HCT116 (cell line): ENCODE results near the gene UTRN. TPM values are rescaled to one million over a fixed set of nuclear protein-coding genes. Genes with fewer than 3 reads are reported as not detected.

Source experiments
- ATAC-seq: fragments of 200-7000 bp; cut with Tn5 transposase; 2 replicates; pipeline ENCODE4 v1.9.1; 2020; ENCODE audit warnings: mild to moderate bottlenecking, moderate library complexity
- BruUV-seq: library from RNA; stranded (reverse); fragments of 400-500 nt; replicated peaks from 2 replicates; lab custom pipeline; 2021; lab: Mats Ljungman, UMichigan
- CTCF ChIA-PET: fragments of 300-600 bp; sonication (Branson Sonifier 250); formaldehyde crosslinking; loops from one replicate; lab custom pipeline; 2021; ENCODE audit warnings: antibody characterized with exemption; lab: Charles Lee
- POLR2A ChIA-PET: fragments of 300-600, 350-600 bp; sonication (Branson Sonifier 250); formaldehyde crosslinking; loops from one replicate; lab custom pipeline; 2021; ENCODE audit warnings: antibody characterized with exemption; lab: Charles Lee
- RAD21 ChIA-PET, 2 experiments: fragments of 300-600 bp; sonication (Branson Sonifier 250); formaldehyde crosslinking; loops; one replicate each; lab custom pipeline; 2023; ENCODE audit warnings: low total read pairs in 2 of 2; ENCODE audit not compliant: uncharacterized antibody in 2 of 2, unreplicated experiment in 2 of 2, low non-redundant PET in 1 of 2; lab: Charles Lee
- DNase-seq: peaks from one replicate; pipeline ENCODE4 v3.0.0-alpha.2; 2010; ENCODE audit warnings: low read depth, low spot score
- H2AFZ ChIP-seq: fragments of 200-600 bp; shearing (Covaris generic), sonication (generic); 2 replicates; pipeline ENCODE4 v1.6.1; 2017; ENCODE audit warnings: low read depth, mixed run types, mixed read lengths, antibody characterized with exemption, low read length; ENCODE audit not compliant: poor library complexity, severe bottlenecking
- H3K27ac ChIP-seq: 2 replicates; pipeline ENCODE4 v1.5.1; 2012; ENCODE audit warnings: low read depth, low read length
- H3K27me3 ChIP-seq: fragments of 200-600 bp; sonication (generic); 2 replicates; pipeline ENCODE4 v1.6.1; 2016; ENCODE audit warnings: mixed run types, low read length, mixed read lengths; ENCODE audit not compliant: insufficient read depth
- H3K36me3 ChIP-seq, 2 experiments: fragments of 200-500 bp in 1 of 2; fragments of 200-600 bp in 1 of 2; sonication (Bioruptor generic) in 1 of 2; sonication (generic) in 1 of 2; 2 replicates each; pipeline versions ENCODE4 v1.5.1 to v1.6.1; 2014 to 2016; ENCODE audit warnings: low read length in 2 of 2, inconsistent platforms in 1 of 2, mixed read lengths in 1 of 2, mixed run types in 1 of 2; ENCODE audit not compliant: insufficient read depth in 2 of 2, control insufficient read depth in 1 of 2
- H3K4me1 ChIP-seq, 2 experiments: fragments of 200-600 bp in 1 of 2; sonication (generic) in 1 of 2; 2 replicates each; pipeline versions ENCODE4 v1.5.1 to v1.6.1; 2012 to 2017; ENCODE audit warnings: low read length in 2 of 2, inconsistent platforms in 1 of 2, mild to moderate bottlenecking in 1 of 2, mixed read lengths in 1 of 2, mixed run types in 1 of 2, moderate library complexity in 1 of 2; ENCODE audit not compliant: insufficient read depth in 2 of 2, control insufficient read depth in 1 of 2
- H3K4me2 ChIP-seq: fragments of 200-600 bp; sonication (generic); 2 replicates; pipeline ENCODE4 v1.6.1; 2017; ENCODE audit warnings: mixed run types, low read length, mixed read lengths
- H3K4me3 ChIP-seq, 2 experiments: fragments of 200-600 bp in 1 of 2; sonication (generic) in 1 of 2; replicated peaks in 1 of 2; 2 replicates each; pipeline ENCODE4 v1.5.1; 2011 to 2016; ENCODE audit warnings: low read length in 2 of 2, control low read depth in 1 of 2, low read depth in 1 of 2, mild to moderate bottlenecking in 1 of 2, mixed read lengths in 1 of 2, mixed run types in 1 of 2
- H3K79me2 ChIP-seq: fragments of 200-600 bp; sonication (generic); 2 replicates; pipeline ENCODE4 v1.6.1; 2017; ENCODE audit warnings: mild to moderate bottlenecking, mixed run types, low read length, moderate library complexity, mixed read lengths; ENCODE audit not compliant: insufficient read depth
- H3K9ac ChIP-seq: fragments of 200-600 bp; sonication (generic); 2 replicates; pipeline ENCODE4 v1.6.1; 2016; ENCODE audit warnings: low read length, mixed read lengths
- H3K9me2 ChIP-seq: fragments of 200-600 bp; sonication (generic), shearing (Covaris generic); 2 replicates; pipeline ENCODE4 v1.6.1; 2017; ENCODE audit warnings: mixed run types, mild to moderate bottlenecking, moderate library complexity; ENCODE audit not compliant: insufficient read depth
- H3K9me3 ChIP-seq, 2 experiments: fragments of 200-500 bp in 1 of 2; fragments of 200-600 bp in 1 of 2; sonication (Bioruptor generic) in 1 of 2; sonication (generic) in 1 of 2; 2 replicates each; pipeline ENCODE4 v1.6.1; 2014 to 2017; ENCODE audit warnings: low read length in 2 of 2, mixed read lengths in 2 of 2, inconsistent platforms in 1 of 2, low read depth in 1 of 2, mild to moderate bottlenecking in 1 of 2, mixed run types in 1 of 2, moderate library complexity in 1 of 2; ENCODE audit not compliant: control insufficient read depth in 1 of 2, insufficient read depth in 1 of 2
- H4K20me1 ChIP-seq: fragments of 200-600 bp; sonication (generic), shearing (Covaris generic); 2 replicates; pipeline ENCODE4 v1.6.1; 2017; ENCODE audit warnings: mixed run types, mild to moderate bottlenecking, moderate library complexity; ENCODE audit not compliant: insufficient read depth
- CBX3 ChIP-seq: IDR thresholded peaks from 2 replicates; pipeline ENCODE4 v1.6.1; 2012; ENCODE audit warnings: low read depth
- EGR1 ChIP-seq: IDR thresholded peaks from 2 replicates; pipeline ENCODE4 v1.6.1; 2012; ENCODE audit warnings: low read depth
- EZH2 ChIP-seq: fragments of 200-600 bp; sonication (generic); IDR thresholded peaks from 2 replicates; pipeline ENCODE4 v1.6.1; 2017; ENCODE audit warnings: antibody characterized with exemption, mixed run types
- EZH2phosphoT487 ChIP-seq: fragments of 200-600 bp; IDR thresholded peaks from 2 replicates; pipeline ENCODE4 v1.6.1; 2018; ENCODE audit warnings: antibody characterized with exemption, borderline replicate concordance
- FOSL1 ChIP-seq: IDR thresholded peaks from 2 replicates; pipeline ENCODE4 v1.6.1; 2012; ENCODE audit warnings: low read depth
- JUND ChIP-seq: IDR thresholded peaks from 2 replicates; pipeline ENCODE4 v1.6.1; 2012
- POLR2A ChIP-seq: IDR thresholded peaks from 2 replicates; pipeline ENCODE4 v1.7.0; 2011; ENCODE audit warnings: borderline replicate concordance; ENCODE audit not compliant: insufficient read depth, insufficient read length; ENCODE audit errors: extremely low read depth
- RAD21 ChIP-seq: IDR thresholded peaks from 2 replicates; pipeline ENCODE4 v1.6.1; 2012; ENCODE audit warnings: low read depth, mild to moderate bottlenecking
- SIN3A ChIP-seq: IDR thresholded peaks from 2 replicates; pipeline ENCODE4 v1.6.1; 2012; ENCODE audit warnings: low read depth
- SP1 ChIP-seq: IDR thresholded peaks from 2 replicates; pipeline ENCODE4 v1.6.1; 2012; ENCODE audit warnings: low read depth
- SRF ChIP-seq: IDR thresholded peaks from 2 replicates; pipeline ENCODE4 v1.6.1; 2012; ENCODE audit warnings: low read depth
- TCF7L2 ChIP-seq: IDR thresholded peaks from 2 replicates; pipeline ENCODE4 v1.7.0; 2011; ENCODE audit warnings: borderline replicate concordance, inconsistent platforms; ENCODE audit not compliant: insufficient read depth, insufficient read length; ENCODE audit errors: extremely low read depth
- YY1 ChIP-seq: IDR thresholded peaks from 2 replicates; pipeline ENCODE4 v1.6.1; 2011; ENCODE audit warnings: low read length, low read depth, moderate library complexity, mild to moderate bottlenecking; ENCODE audit not compliant: insufficient replicate concordance; ENCODE audit errors: extremely low read depth
- ZFX ChIP-seq: fragments of 450-650 bp; IDR thresholded peaks from 2 replicates; pipeline ENCODE4 v1.6.1; 2017
- intact Hi-C: fragments of 100-400 bp; cut with micrococcal nuclease; formaldehyde crosslinking; loops from 2 replicates; pipeline ENCODE4 v1.10.0; 2022
- total RNA-seq: library from RNA; stranded (reverse); gene quantifications from one replicate; pipeline ENCODE4 v1.2.1, GENCODE V29; 2021; ENCODE audit not compliant: unreplicated experiment
- TF ChIP-seq, protein P1 (sequence below): IDR thresholded peaks from 2 replicates; pipeline ENCODE4 v1.6.1; 2012
- TF ChIP-seq, protein P2 (sequence below): IDR thresholded peaks from 2 replicates; pipeline ENCODE4 v1.6.1; 2012; ENCODE audit warnings: low read depth

UTRN gene
- total RNA-seq, 1 experiment from 2014 or later = 28.4 TPM

DNA sequence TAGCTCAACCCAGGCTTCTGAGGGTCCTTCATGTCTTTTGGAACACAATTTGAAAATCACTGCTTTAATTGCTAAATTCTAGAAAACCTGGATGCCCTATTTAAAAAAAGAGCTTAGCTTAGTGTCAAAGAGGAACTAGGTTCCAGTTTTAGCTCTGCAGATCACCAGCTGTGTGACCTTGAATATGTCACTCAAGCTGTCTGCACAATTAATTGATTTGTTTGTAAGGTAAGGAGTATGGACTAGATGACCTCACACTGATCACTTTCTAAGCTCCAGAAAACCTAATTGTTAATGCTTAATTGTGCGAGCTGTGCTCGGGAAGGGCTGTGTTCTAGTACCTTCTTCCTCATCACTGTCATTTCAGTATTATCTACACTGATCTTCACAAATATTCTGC, 26.2 kb downstream of the UTRN start:
- no peaks in the 10 kb centered on the region for H3K9me2 ChIP-seq
- DNase-seq = no peak
- no peak for ATAC-seq
- no peak overlapping the region for H3K4me3 ChIP-seq
- H3K9me3 ChIP-seq = no peaks in the 10 kb centered on the region
- no peak overlapping the region for H2AFZ ChIP-seq
- ChIA-PET POLR2A (no interaction called here), CTCF (no interaction called here), RAD21 (no interaction called here)
- no peak overlapping the region for H3K9ac ChIP-seq
- H4K20me1 ChIP-seq = no peaks in the 10 kb centered on the region
- TF ChIP-seq, protein P1, sequence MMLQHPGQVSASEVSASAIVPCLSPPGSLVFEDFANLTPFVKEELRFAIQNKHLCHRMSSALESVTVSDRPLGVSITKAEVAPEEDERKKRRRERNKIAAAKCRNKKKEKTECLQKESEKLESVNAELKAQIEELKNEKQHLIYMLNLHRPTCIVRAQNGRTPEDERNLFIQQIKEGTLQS = no peak
- TF ChIP-seq EGR1 = no peak
- no peak for TF ChIP-seq TCF7L2
- no peak for TF ChIP-seq YY1
- no peak for TF ChIP-seq RAD21
- no peak for TF ChIP-seq FOSL1
- TF ChIP-seq SIN3A = no peak
- no peak for TF ChIP-seq POLR2A
- TF ChIP-seq, protein P2, sequence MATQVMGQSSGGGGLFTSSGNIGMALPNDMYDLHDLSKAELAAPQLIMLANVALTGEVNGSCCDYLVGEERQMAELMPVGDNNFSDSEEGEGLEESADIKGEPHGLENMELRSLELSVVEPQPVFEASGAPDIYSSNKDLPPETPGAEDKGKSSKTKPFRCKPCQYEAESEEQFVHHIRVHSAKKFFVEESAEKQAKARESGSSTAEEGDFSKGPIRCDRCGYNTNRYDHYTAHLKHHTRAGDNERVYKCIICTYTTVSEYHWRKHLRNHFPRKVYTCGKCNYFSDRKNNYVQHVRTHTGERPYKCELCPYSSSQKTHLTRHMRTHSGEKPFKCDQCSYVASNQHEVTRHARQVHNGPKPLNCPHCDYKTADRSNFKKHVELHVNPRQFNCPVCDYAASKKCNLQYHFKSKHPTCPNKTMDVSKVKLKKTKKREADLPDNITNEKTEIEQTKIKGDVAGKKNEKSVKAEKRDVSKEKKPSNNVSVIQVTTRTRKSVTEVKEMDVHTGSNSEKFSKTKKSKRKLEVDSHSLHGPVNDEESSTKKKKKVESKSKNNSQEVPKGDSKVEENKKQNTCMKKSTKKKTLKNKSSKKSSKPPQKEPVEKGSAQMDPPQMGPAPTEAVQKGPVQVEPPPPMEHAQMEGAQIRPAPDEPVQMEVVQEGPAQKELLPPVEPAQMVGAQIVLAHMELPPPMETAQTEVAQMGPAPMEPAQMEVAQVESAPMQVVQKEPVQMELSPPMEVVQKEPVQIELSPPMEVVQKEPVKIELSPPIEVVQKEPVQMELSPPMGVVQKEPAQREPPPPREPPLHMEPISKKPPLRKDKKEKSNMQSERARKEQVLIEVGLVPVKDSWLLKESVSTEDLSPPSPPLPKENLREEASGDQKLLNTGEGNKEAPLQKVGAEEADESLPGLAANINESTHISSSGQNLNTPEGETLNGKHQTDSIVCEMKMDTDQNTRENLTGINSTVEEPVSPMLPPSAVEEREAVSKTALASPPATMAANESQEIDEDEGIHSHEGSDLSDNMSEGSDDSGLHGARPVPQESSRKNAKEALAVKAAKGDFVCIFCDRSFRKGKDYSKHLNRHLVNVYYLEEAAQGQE = no peak
- no peak for TF ChIP-seq SRF
- TF ChIP-seq JUND = no peak
- no peak for TF ChIP-seq EZH2phosphoT487
- TF ChIP-seq CBX3 = no peak
- no peak for TF ChIP-seq EZH2
- TF ChIP-seq ZFX = no peak
- TF ChIP-seq SP1 = no peak
- H3K79me2 ChIP-seq = no peaks in the 10 kb centered on the region
- no TSS peak for BruUV-seq
- no peaks in the 10 kb centered on the region for H3K36me3 ChIP-seq
- H3K4me2 ChIP-seq = no peak overlapping the region
- no peaks in the 10 kb centered on the region for H3K27me3 ChIP-seq
- intact Hi-C loops = no loop called here
- H3K27ac ChIP-seq = no peak overlapping the region
- H3K4me1 ChIP-seq = peaks cover 0 to 6% of the 10 kb centered on the region in 2 experiments; a peak in 1 of 4 replicates
